A549 (cell line): ENCODE measurements around the gene IL1B.

Experiments used
- KDM5A ChIP-seq: fragments of 200-600 bp; sonication (generic); IDR thresholded peaks from 2 replicates; pipeline ENCODE4 v1.6.1; 2016; ENCODE audit warnings: antibody characterized with exemption, mild to moderate bottlenecking
- POLR2A ChIP-seq: IDR thresholded peaks from 2 replicates; pipeline ENCODE4 v1.6.1; 2012; ENCODE audit warnings: mild to moderate bottlenecking, low read length
- TF ChIP-seq, protein P1 (sequence below): fragments of >200 bp; sonication (Bioruptor Twin); formaldehyde crosslinking; IDR thresholded peaks from 3 replicates; pipeline ENCODE4 v1.5.1; 2016
- TF ChIP-seq, protein P2 (sequence below): IDR thresholded peaks from 2 replicates; pipeline ENCODE4 v1.6.1; 2012

DNA sequence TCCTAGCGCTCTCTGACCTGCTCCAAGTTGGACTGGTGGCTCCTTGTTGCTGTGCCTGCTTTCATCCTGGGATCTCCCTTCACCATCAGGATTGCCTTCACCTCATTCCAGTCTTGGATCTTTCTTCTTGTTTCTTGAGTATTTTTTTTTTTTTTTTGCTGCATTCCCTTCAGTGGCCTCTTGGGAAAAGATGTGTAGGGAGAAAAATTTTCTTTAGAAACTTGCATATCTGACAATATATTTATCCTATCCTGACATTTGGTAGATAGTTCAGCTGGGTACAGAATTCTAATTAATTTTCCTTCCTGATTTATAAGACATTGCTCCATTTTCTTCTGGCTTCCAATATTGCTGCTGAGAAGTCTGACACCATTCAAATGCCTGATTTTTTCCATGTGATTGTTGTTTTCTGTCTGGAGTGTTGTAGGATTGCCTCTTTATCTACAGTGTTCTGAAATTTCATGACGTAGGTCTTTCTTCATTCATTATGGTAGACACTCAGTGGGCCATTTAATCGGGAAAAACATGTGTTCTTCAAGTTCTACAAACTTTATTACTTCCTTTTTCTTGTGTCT lies 29.3 kb downstream of the IL1B start:
- TF ChIP-seq, protein P1, sequence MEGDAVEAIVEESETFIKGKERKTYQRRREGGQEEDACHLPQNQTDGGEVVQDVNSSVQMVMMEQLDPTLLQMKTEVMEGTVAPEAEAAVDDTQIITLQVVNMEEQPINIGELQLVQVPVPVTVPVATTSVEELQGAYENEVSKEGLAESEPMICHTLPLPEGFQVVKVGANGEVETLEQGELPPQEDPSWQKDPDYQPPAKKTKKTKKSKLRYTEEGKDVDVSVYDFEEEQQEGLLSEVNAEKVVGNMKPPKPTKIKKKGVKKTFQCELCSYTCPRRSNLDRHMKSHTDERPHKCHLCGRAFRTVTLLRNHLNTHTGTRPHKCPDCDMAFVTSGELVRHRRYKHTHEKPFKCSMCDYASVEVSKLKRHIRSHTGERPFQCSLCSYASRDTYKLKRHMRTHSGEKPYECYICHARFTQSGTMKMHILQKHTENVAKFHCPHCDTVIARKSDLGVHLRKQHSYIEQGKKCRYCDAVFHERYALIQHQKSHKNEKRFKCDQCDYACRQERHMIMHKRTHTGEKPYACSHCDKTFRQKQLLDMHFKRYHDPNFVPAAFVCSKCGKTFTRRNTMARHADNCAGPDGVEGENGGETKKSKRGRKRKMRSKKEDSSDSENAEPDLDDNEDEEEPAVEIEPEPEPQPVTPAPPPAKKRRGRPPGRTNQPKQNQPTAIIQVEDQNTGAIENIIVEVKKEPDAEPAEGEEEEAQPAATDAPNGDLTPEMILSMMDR, result no peak
- TF ChIP-seq, protein P2, sequence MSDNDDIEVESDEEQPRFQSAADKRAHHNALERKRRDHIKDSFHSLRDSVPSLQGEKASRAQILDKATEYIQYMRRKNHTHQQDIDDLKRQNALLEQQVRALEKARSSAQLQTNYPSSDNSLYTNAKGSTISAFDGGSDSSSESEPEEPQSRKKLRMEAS, result no peak
- TF ChIP-seq KDM5A (no peak), POLR2A (no peak)
